RWPE1 (cell line): ENCODE data around the gene RNU1-4.
A peak's percentile ranks its signal among the peaks of the same experiment; 100 is the strongest.
"Not testable (repeated sequence)": the region's sequence is repeated elsewhere in the genome, so short reads cannot be mapped to it uniquely, and the experiment has no call there.

ENCODE experiments used
- CTCF ChIA-PET: fragments of 350-600 bp; sonication (Branson Sonifier 250); formaldehyde crosslinking; extraction: SDS; loops from one replicate; lab custom pipeline; 2021; lab: Yijun Ruan, JAX
- POLR2A ChIA-PET: fragments of 400-600 bp; formaldehyde crosslinking; extraction: SDS; loops from one replicate; lab custom pipeline; 2020; ENCODE audit warnings: antibody characterized with exemption; ENCODE audit not compliant: low non-redundant PET; lab: Yijun Ruan, JAX
- DNase-seq: peaks from one replicate; pipeline ENCODE4 v3.0.0; 2012; ENCODE audit warnings: low spot score
- H3K27ac ChIP-seq: fragments of 450-650 bp; 2 replicates; pipeline ENCODE4 v1.5.1; 2017
- CTCF ChIP-seq: fragments of 450-650 bp; conservative IDR thresholded peaks from 2 replicates; pipeline ENCODE4 v1.5.1; 2017; ENCODE audit warnings: low read depth, mild to moderate bottlenecking

Gene RNU1-4

GRCh38 chr1:16720351-16721223 lies 19.7 kb upstream of the RNU1-4 start:
- H3K27ac ChIP-seq, result no peak overlapping the region
- ChIA-PET CTCF (interaction anchor here (0.5 to 1.3 kb wide), 3 partner anchors 11 to 346 kb away, joined by 3 to 7 read pairs (median 5); no protein-coding TSS in a partner anchor), POLR2A (no interaction called here)
- no peak for DNase-seq
- TF ChIP-seq CTCF, result no peak

DNA sequence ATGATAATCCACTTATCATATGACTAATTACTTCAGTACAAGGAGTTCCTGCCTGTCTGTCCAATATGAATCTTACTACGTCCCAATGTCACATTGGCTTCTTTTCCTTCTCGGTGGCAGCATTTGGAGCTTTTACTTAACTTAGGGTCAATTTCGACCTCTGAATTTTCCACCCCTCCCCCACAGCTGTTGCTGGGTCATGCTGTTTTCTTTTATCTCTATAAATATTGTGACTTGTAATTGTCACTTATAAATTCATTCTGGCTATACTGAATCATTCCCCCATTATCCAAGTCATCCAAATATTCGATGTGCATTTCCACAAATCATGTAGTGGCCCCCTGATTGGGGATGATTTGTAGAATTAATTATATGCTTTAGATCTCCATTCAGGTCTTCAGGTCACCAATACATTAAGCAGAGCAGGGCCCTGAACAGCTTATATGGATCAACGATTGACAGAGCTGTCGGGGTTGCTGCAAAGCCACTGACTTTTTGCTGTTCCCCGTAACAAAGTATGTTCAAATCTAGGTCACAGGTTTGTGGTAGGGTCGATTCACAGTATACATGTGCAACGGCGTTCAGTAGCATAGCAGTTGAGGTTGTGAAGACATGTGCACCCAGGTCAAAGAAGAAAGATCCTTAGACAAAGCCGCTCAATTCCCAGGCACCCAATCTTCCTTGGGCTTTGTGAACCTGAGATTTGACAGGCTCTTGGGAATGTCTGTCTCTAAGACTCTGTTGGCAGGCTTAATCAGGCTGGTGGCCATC lies 18.3 kb upstream of the RNU1-4 start:
- no peak overlapping the region for H3K27ac ChIP-seq
- POLR2A ChIA-PET, result no interaction called here
- CTCF ChIA-PET, result interaction anchor here (0.6 to 1.0 kb wide), 2 partner anchors 12 to 621 kb away, joined by 3 to 4 read pairs; no protein-coding TSS in a partner anchor
- no peak for TF ChIP-seq CTCF
- no peak for DNase-seq

DNA sequence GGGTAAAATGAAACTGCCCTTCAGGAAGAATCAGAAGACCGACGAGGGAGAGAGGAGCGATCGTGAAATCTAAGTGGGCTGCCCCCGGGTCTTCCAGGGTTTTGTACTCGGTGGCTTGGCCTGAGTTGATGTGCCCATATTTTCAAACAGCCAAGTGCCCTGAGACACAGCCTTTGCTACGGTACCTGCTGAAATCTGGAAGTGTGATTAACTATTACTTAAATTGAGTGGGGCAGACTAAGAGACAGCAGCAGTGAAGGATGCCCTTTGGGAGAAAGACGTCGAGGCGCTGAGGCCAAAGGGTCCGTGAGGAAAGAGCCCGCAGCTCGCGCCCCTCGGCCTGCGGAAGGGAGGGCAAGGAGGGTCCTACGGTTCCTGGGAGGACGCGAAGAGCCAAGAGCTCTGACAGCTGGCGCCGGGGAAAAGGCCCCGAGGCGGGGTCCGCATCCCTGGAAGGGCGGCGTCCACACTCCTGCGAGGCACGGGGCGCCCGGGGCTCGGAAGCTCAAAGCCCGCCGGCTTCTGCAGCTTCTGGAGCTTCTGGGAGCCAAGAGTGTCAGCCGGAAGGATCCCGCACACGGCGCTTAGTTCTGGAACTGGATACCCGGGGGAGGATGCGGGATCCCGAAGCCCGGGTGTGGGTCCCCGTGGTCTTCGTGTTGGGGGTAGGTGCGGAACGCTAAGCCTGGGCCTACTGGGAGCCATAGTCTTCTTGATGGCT lies 15.4 kb upstream of the RNU1-4 start:
- no peak overlapping the region for H3K27ac ChIP-seq
- no peak for DNase-seq
- ChIA-PET POLR2A (no interaction called here), CTCF (interaction anchor here (0.6 kb wide), 2 partner anchors 23 to 122 kb away, joined by 3 read pairs; no protein-coding TSS in a partner anchor)
- no peak for TF ChIP-seq CTCF

DNA sequence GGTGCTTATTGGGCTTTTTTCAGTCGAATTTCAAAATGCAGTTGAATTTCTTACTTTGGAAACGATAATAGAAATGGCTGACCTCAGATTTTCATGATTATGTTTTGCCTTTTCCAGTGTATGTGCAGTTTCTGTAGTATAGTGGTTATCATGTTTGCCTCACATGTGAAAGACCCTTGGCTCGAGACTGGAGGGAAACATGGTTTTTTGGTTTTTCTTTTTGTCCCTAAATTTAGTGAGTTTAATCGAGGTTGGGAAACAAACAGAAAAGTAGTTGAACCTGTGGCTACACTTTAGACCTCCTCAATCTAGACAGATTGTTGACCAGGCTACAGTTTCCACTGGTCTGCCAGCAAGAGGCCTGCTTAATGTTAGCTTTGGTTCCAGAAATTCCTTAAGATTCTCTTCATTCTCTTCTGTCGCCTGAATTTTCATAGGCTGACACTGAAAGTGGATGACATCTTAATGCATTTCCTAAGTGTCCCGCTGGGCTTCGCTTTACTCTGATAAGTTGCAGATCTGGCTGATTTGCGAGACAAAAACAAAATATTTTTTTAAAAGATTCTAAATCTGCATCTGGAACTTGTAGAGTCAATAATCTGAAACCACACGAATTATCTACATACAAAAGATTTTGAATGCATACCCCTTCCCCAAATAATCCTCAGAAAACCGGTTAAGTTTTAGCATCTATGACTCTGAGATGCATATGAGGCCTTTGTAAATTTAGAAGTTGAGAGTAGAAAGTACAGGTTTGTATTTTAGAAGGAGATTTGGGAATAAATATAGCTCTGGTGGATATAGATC lies 14.7 kb upstream of the RNU1-4 start:
- H3K27ac ChIP-seq, POLR2A ChIA-PET, DNase-seq: not testable (repeated sequence)
- CTCF ChIA-PET, result interaction anchor here (0.6 to 1.2 kb wide), 2 partner anchors 9 to 123 kb away, joined by 3 to 4 read pairs; no protein-coding TSS in a partner anchor

DNA sequence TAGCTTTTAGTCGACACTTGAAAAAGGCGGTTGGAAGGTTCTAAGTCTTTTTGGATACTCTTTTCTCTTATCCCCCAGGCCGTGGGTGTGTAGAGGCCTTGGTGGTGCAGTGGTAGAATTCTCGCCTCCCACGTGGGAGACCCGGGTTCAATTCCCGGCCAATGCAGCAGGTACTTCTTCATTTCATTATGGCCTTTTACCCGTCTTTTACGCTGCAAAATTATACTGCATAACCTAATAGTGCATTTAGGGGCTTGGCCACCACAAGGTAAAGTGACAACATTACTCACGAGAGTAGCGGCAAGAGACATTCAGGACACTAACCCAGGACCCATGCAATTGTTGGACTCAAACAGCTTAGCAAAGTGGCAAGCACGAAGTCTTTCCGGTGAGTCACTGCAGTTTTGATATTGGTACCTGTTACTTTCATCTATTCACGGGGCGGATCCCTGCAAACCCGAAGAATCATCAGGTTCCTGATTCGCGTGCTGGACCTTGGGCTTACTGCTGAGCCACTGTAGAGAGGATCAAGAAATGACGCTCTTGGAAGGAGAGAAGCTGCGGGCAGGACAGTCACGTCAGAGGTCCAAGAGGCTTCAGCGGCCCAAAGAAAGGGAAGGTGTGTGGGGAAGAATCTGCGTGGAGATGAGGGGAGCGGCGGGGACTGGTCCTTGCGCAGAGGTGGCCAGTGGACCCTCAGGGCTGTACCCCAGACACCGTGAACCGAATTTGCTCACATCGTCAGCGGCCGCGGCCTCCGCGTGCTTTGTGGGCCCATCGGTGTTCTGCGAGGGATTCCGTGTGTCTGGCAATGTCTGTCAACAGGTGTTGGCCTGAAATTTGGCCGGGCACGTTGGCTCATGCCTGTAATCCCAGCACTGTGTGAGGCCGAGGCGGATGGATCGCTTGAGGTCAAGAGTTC lies 12.9 kb upstream of the RNU1-4 start:
- DNase-seq, result peak; percentile 67
- POLR2A ChIA-PET, result no interaction called here
- no peak for TF ChIP-seq CTCF
- H3K27ac ChIP-seq, result no peak overlapping the region
- CTCF ChIA-PET, result interaction anchor here (0.5 to 1.3 kb wide), 2 partner anchors 20 to 1037 kb away, joined by 3 to 4 read pairs; no protein-coding TSS in a partner anchor

DNA sequence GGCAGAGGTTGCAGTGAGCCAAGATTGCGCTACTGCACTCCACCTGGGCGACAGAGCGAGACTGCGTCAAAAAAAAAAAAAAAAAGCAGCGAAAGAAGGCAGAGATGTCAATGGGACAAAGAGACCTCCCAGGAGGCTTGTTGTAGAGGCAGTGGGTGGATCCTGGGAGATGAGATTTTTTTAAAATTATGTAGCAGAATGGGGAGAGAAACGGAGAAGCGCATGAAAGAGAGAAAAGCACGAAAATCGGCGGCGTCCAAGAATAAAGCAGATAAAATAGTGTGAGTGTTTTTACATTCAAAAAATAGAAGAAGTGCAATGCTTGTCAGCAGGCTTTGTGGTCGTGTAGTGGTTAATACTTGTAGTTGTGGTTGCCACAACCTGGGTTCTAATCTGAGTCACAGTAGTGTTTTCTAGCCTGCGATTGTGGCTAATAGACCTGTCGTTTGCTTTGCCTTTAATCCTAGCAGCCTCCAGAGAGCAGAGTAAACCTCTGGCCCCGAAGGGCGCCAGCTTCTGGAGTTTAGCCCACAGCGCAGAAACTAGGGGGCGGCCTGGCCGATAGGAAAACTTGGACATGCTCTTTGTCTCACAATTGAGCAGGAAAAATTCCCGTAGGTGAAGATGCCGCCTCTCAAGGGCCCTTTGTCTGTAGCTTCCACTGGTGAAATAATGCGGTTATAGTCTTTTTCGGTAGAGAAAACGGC lies 11.9 kb upstream of the RNU1-4 start:
- CTCF ChIA-PET, POLR2A ChIA-PET, H3K27ac ChIP-seq, DNase-seq: not testable (repeated sequence)

GRCh38 chr1:16732254-16732896 lies 7.9 kb upstream of the RNU1-4 start:
- POLR2A ChIA-PET, CTCF ChIA-PET, DNase-seq, H3K27ac ChIP-seq: not testable (repeated sequence)

GRCh38 chr1:16741230-16741629 lies 914 bp downstream of the RNU1-4 start:
- DNase-seq, H3K27ac ChIP-seq, POLR2A ChIA-PET, CTCF ChIA-PET: not testable (repeated sequence)

- DNase-seq, POLR2A ChIA-PET: not testable (repeated sequence)
Measured at GRCh38 chr1:16747660-16748059, 7.3 kb downstream of the RNU1-4 start.

More at GRCh38 chr1:16747660-16748059, 7.3 kb downstream of the RNU1-4 start:
- H3K27ac ChIP-seq, CTCF ChIA-PET: not testable (repeated sequence)
